Measurements from ENCODE around the gene BAZ2B. TPM values are rescaled to one million over a fixed set of nuclear protein-coding genes. Genes with fewer than 3 reads are reported as not detected.

Gene BAZ2B
- total RNA-seq, 1 experiment from 2014 or later = 33.0 TPM

DNA sequence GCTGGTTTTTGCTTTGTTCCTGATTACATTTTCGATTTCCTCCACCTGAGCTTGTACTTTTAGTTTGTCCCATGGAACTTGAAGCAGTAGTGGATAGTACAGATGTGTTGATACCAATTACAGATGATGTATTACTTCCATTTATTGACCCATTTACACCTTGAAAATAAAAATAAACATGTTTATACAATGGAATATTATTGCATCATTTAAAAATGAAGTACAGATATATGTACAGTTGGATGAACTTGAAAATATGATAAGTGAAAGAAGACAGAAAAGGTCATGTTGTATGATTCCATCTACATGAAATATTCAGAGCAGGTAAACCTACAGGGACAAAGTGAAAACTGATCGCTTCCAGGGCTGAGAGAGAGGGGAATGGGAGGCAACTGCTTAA is 169.5 kb downstream of the BAZ2B start:
- DNase-seq (ENCODE audit: low spot score) = no peak
- no peak overlapping the region for H3K4me3 Mint-ChIP-seq
- ChIA-PET CTCF (no interaction called here), POLR2A (no interaction called here)
- no peaks in the 10 kb centered on the region for H3K27me3 Mint-ChIP-seq (ENCODE audit: low read depth)
- TF ChIP-seq, protein P1, sequence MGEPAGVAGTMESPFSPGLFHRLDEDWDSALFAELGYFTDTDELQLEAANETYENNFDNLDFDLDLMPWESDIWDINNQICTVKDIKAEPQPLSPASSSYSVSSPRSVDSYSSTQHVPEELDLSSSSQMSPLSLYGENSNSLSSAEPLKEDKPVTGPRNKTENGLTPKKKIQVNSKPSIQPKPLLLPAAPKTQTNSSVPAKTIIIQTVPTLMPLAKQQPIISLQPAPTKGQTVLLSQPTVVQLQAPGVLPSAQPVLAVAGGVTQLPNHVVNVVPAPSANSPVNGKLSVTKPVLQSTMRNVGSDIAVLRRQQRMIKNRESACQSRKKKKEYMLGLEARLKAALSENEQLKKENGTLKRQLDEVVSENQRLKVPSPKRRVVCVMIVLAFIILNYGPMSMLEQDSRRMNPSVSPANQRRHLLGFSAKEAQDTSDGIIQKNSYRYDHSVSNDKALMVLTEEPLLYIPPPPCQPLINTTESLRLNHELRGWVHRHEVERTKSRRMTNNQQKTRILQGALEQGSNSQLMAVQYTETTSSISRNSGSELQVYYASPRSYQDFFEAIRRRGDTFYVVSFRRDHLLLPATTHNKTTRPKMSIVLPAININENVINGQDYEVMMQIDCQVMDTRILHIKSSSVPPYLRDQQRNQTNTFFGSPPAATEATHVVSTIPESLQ (CRISPR knock-in tag; IDR thresholded peaks at IDR 0.05) = no peak
- TF ChIP-seq FOXK1 (CRISPR knock-in tag; IDR thresholded peaks at IDR 0.05) (no peak), CBFB (CRISPR knock-in tag; IDR thresholded peaks at IDR 0.05; ENCODE audit: low read depth) (no peak), GTF2I (CRISPR knock-in tag; conservative IDR thresholded peaks at IDR 0.05) (no peak), JAZF1 (CRISPR knock-in tag; IDR thresholded peaks at IDR 0.05) (no peak), TEAD4 (CRISPR knock-in tag; IDR thresholded peaks at IDR 0.05) (no peak)
- TF ChIP-seq, protein P2, sequence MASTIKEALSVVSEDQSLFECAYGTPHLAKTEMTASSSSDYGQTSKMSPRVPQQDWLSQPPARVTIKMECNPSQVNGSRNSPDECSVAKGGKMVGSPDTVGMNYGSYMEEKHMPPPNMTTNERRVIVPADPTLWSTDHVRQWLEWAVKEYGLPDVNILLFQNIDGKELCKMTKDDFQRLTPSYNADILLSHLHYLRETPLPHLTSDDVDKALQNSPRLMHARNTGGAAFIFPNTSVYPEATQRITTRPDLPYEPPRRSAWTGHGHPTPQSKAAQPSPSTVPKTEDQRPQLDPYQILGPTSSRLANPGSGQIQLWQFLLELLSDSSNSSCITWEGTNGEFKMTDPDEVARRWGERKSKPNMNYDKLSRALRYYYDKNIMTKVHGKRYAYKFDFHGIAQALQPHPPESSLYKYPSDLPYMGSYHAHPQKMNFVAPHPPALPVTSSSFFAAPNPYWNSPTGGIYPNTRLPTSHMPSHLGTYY (CRISPR knock-in tag; IDR thresholded peaks at IDR 0.05) = no peak
- TF ChIP-seq, protein P3, sequence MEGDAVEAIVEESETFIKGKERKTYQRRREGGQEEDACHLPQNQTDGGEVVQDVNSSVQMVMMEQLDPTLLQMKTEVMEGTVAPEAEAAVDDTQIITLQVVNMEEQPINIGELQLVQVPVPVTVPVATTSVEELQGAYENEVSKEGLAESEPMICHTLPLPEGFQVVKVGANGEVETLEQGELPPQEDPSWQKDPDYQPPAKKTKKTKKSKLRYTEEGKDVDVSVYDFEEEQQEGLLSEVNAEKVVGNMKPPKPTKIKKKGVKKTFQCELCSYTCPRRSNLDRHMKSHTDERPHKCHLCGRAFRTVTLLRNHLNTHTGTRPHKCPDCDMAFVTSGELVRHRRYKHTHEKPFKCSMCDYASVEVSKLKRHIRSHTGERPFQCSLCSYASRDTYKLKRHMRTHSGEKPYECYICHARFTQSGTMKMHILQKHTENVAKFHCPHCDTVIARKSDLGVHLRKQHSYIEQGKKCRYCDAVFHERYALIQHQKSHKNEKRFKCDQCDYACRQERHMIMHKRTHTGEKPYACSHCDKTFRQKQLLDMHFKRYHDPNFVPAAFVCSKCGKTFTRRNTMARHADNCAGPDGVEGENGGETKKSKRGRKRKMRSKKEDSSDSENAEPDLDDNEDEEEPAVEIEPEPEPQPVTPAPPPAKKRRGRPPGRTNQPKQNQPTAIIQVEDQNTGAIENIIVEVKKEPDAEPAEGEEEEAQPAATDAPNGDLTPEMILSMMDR (IDR thresholded peaks at IDR 0.05) = no peak
- no peaks in the 10 kb centered on the region for H3K9me3 Mint-ChIP-seq
- no peak overlapping the region for H3K27ac Mint-ChIP-seq
- no peak for ATAC-seq
- peaks cover 21% of the 10 kb centered on the region for H3K4me1 Mint-ChIP-seq
- peaks cover 14% of the 10 kb centered on the region for H3K36me3 Mint-ChIP-seq

DNA sequence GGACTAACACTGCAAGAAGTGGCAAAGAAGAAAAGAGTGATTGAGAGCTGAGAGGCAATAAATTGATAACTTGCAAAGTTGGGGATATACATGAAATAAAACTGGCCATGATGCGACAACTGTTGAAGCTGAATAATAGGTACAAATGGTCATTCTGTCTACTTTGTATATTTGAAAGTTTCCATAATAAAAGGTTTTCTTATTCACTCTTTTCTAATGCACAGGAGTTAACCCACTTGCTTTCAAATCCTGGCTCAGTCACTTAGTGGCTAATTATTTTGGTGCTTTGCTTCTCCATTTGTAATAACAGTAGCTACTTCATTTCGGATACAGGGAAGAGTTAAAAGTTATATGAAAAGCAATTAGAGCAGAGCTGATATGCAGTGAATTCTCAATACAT is 170.1 kb downstream of the BAZ2B start:
- no peak for ATAC-seq
- ChIA-PET CTCF (no interaction called here), POLR2A (no interaction called here)
- H3K4me1 Mint-ChIP-seq = peaks cover 21% of the 10 kb centered on the region
- H3K27me3 Mint-ChIP-seq (ENCODE audit: low read depth) = no peaks in the 10 kb centered on the region
- H3K9me3 Mint-ChIP-seq = no peaks in the 10 kb centered on the region
- DNase-seq (ENCODE audit: low spot score) = no peak
- no peak for TF ChIP-seq ESRRA (CRISPR knock-in tag; IDR thresholded peaks at IDR 0.05; ENCODE audit: borderline replicate concordance)
- H3K4me3 Mint-ChIP-seq = no peak overlapping the region
- H3K36me3 Mint-ChIP-seq = peaks cover 14% of the 10 kb centered on the region
- 0 out of 2 replicates have a peak overlapping the region, but pooled peaks have one; percentile 1 for H3K27ac Mint-ChIP-seq

DNA sequence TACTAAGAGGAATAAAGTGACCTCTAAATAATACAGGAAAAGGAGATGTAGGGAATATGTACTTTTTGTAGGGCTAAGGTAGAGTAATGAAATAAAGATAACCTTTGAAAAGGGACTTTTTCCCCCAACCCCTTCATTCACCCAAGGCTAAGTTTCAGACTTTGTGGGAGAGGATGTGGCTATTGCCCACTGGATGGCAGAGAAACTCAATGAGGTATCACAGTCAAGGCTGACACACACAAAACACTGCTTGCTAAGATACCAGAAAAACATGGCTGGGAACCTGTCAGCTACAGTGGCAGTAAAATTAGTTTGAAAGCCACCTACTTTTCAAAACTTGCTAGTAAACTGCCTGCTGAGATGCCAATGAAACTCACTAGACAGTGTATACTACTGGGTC is 171.0 kb downstream of the BAZ2B start:
- Mint-ChIP-seq H3K36me3 (peaks cover 16% of the 10 kb centered on the region), H3K9me3 (no peaks in the 10 kb centered on the region), H3K4me1 (peaks cover 20% of the 10 kb centered on the region), H3K27me3 (ENCODE audit: low read depth) (no peaks in the 10 kb centered on the region), H3K27ac (no peak overlapping the region), H3K4me3 (no peak overlapping the region)
- DNase-seq (ENCODE audit: low spot score) = no peak
- no peak for ATAC-seq
- ChIA-PET CTCF (no interaction called here), POLR2A (no interaction called here)
- TF ChIP-seq NFATC4 (CRISPR knock-in tag; IDR thresholded peaks at IDR 0.05) = no peak
- TF ChIP-seq, protein P4, sequence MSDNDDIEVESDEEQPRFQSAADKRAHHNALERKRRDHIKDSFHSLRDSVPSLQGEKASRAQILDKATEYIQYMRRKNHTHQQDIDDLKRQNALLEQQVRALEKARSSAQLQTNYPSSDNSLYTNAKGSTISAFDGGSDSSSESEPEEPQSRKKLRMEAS (CRISPR knock-in tag; IDR thresholded peaks at IDR 0.05) = no peak
- TF ChIP-seq OVOL2 (CRISPR knock-in tag; IDR thresholded peaks at IDR 0.05; ENCODE audit: borderline replicate concordance) = no peak

DNA sequence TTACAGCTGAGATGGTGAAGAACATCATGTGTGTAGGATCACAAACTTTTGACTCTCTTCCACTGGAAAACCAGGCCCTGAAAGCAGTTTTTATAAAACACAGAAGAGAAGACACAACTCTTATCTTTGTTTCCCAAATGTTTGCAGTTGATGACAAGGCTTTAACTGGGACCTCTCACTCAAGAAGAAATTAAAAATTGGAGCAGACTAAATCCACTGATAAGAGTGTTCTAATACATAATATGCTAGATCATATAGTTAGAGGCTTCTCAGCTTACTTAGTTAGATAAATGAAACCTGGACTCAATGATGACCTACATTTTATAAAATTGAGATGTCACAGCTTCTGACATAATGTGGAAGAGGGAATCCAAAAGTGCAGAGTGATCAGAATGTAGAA is 171.6 kb downstream of the BAZ2B start:
- no peak overlapping the region for H3K27ac Mint-ChIP-seq
- CTCF ChIA-PET = no interaction called here
- H3K27me3 Mint-ChIP-seq (ENCODE audit: low read depth) = no peaks in the 10 kb centered on the region
- POLR2A ChIA-PET = no interaction called here
- ATAC-seq (no peak), DNase-seq (ENCODE audit: low spot score) (no peak)
- no peaks in the 10 kb centered on the region for H3K9me3 Mint-ChIP-seq
- H3K4me1 Mint-ChIP-seq = peaks cover 17% of the 10 kb centered on the region
- TF ChIP-seq ESRRA (CRISPR knock-in tag; IDR thresholded peaks at IDR 0.05; ENCODE audit: borderline replicate concordance) (no peak), NR3C1 (CRISPR knock-in tag; conservative IDR thresholded peaks at IDR 0.05; ENCODE audit: low read depth) (no peak), PRRX2 (CRISPR knock-in tag; IDR thresholded peaks at IDR 0.05) (no peak), ETV6 (CRISPR knock-in tag; IDR thresholded peaks at IDR 0.05) (no peak), NR1H2 (CRISPR knock-in tag; IDR thresholded peaks at IDR 0.05) (no peak)
- TF ChIP-seq, protein P1 (CRISPR knock-in tag; IDR thresholded peaks at IDR 0.05) = no peak
- TF ChIP-seq, protein P5, sequence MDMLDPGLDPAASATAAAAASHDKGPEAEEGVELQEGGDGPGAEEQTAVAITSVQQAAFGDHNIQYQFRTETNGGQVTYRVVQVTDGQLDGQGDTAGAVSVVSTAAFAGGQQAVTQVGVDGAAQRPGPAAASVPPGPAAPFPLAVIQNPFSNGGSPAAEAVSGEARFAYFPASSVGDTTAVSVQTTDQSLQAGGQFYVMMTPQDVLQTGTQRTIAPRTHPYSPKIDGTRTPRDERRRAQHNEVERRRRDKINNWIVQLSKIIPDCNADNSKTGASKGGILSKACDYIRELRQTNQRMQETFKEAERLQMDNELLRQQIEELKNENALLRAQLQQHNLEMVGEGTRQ (CRISPR knock-in tag; IDR thresholded peaks at IDR 0.05) = no peak
- TF ChIP-seq, protein P6, sequence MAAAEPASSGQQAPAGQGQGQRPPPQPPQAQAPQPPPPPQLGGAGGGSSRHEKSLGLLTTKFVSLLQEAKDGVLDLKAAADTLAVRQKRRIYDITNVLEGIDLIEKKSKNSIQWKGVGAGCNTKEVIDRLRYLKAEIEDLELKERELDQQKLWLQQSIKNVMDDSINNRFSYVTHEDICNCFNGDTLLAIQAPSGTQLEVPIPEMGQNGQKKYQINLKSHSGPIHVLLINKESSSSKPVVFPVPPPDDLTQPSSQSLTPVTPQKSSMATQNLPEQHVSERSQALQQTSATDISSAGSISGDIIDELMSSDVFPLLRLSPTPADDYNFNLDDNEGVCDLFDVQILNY (CRISPR knock-in tag; IDR thresholded peaks at IDR 0.05) = no peak
- peaks cover 16% of the 10 kb centered on the region for H3K36me3 Mint-ChIP-seq
- H3K4me3 Mint-ChIP-seq = no peak overlapping the region

Data from WTC11 (cell line).